Astrocyte (in vitro differentiated cells and primary cell): ENCODE data around the gene INAFM1. TPM values are rescaled to one million over a fixed set of nuclear protein-coding genes. Genes with fewer than 3 reads are reported as not detected.

Experiments used
- DNase-seq: peaks from one replicate; pipeline ENCODE4 v3.0.0-alpha.2; 2010; ENCODE audit warnings: low read depth
- FAIRE-seq: peaks from 2 replicates; lab custom pipeline; 2011; peaks lifted over from hg19 to GRCh38; lab: Jason Lieb, UNC
- H2AFZ ChIP-seq: 2 replicates; pipeline ENCODE4 v1.6.0; 2012; ENCODE audit warnings: low read depth, low read length, inconsistent platforms
- H3K27ac ChIP-seq: 2 replicates; pipeline ENCODE4 v1.5.1; 2011; ENCODE audit warnings: low read depth, low read length, inconsistent platforms
- H3K27me3 ChIP-seq: 2 replicates; pipeline ENCODE4 v1.6.0; 2011; ENCODE audit warnings: low read length, inconsistent platforms; ENCODE audit not compliant: insufficient read depth
- H3K36me3 ChIP-seq: 2 replicates; pipeline ENCODE4 v1.5.1; 2011; ENCODE audit warnings: low read length, inconsistent platforms; ENCODE audit not compliant: insufficient read depth
- H3K4me1 ChIP-seq: 2 replicates; pipeline ENCODE4 v1.5.1; 2011; ENCODE audit warnings: low read length, inconsistent platforms; ENCODE audit not compliant: insufficient read depth
- H3K4me2 ChIP-seq: 2 replicates; pipeline ENCODE4 v1.6.0; 2012; ENCODE audit warnings: low read length, inconsistent platforms
- H3K4me3 ChIP-seq: 2 replicates; pipeline ENCODE4 v1.5.1; 2011; ENCODE audit warnings: low read depth, mild to moderate bottlenecking, low read length, inconsistent platforms; ENCODE audit not compliant: insufficient read depth
- H3K79me2 ChIP-seq: 2 replicates; pipeline ENCODE4 v1.6.0; 2012; ENCODE audit warnings: mild to moderate bottlenecking, low read length, inconsistent platforms; ENCODE audit not compliant: insufficient read depth
- H3K9ac ChIP-seq: 2 replicates; pipeline ENCODE4 v1.6.0; 2012; ENCODE audit warnings: mild to moderate bottlenecking, low read length, inconsistent platforms
- H3K9me3 ChIP-seq: 2 replicates; pipeline ENCODE4 v1.5.1; 2012; ENCODE audit warnings: low read depth, mild to moderate bottlenecking, low read length, inconsistent platforms; ENCODE audit not compliant: insufficient read depth
- H4K20me1 ChIP-seq: 2 replicates; pipeline ENCODE4 v1.6.0; 2012; ENCODE audit warnings: low read length, inconsistent platforms; ENCODE audit not compliant: insufficient read depth
- H3K27ac Mint-ChIP-seq: one replicate; pipeline ENCODE4 v1.8.0; 2021; ENCODE audit warnings: mild to moderate bottlenecking, mixed read lengths; ENCODE audit not compliant: unreplicated experiment
- H3K27me3 Mint-ChIP-seq: one replicate; pipeline ENCODE4 v1.8.0; 2021; ENCODE audit warnings: low read depth, mixed read lengths; ENCODE audit not compliant: unreplicated experiment
- H3K36me3 Mint-ChIP-seq: one replicate; pipeline ENCODE4 v1.8.0; 2021; ENCODE audit warnings: low read depth, mixed read lengths; ENCODE audit not compliant: unreplicated experiment
- H3K4me1 Mint-ChIP-seq: one replicate; pipeline ENCODE4 v1.8.0; 2021; ENCODE audit warnings: low read depth, mixed read lengths; ENCODE audit not compliant: unreplicated experiment
- H3K4me3 Mint-ChIP-seq: one replicate; pipeline ENCODE4 v1.8.0; 2021; ENCODE audit warnings: mild to moderate bottlenecking, moderate library complexity, mixed read lengths; ENCODE audit not compliant: unreplicated experiment
- H3K9me3 Mint-ChIP-seq: one replicate; pipeline ENCODE4 v1.8.0; 2021; ENCODE audit warnings: mild to moderate bottlenecking, mixed read lengths; ENCODE audit not compliant: unreplicated experiment
- CTCF ChIP-seq: IDR thresholded peaks from 2 replicates; pipeline ENCODE4 v1.5.1; 2011; ENCODE audit warnings: low read depth, mild to moderate bottlenecking, inconsistent platforms, low read length, moderate library complexity; ENCODE audit not compliant: insufficient read depth
- EZH2 ChIP-seq: IDR thresholded peaks from 2 replicates; pipeline ENCODE4 v1.6.1; 2012; ENCODE audit warnings: mild to moderate bottlenecking, low read length, inconsistent platforms; ENCODE audit not compliant: insufficient read depth
- total RNA-seq: library from RNA; stranded (reverse); gene quantifications from 2 replicates; pipeline ENCODE4 v1.2.1, GENCODE V29; 2021

The INAFM1 gene
- total RNA-seq, 1 donor from 2014 or later, result 23.6 TPM

- Histone ChIP-seq H3K4me2 (peak overlapping the region; percentile 80), H3K9me3 (no peaks in the 10 kb centered on the region), H3K4me3 (no peak overlapping the region), H3K9ac (peak overlapping the region; percentile 28), H3K79me2 (no peaks in the 10 kb centered on the region), H2AFZ (no peak overlapping the region), H3K27me3 (no peaks in the 10 kb centered on the region), H4K20me1 (no peaks in the 10 kb centered on the region), H3K4me1 (peaks cover 31% of the 10 kb centered on the region), H3K36me3 (no peaks in the 10 kb centered on the region), H3K27ac (no peak overlapping the region)
- H3K4me3 Mint-ChIP-seq, result peak overlapping the region; percentile 58
- peaks cover 12% of the 10 kb centered on the region for H3K4me1 Mint-ChIP-seq
- TF ChIP-seq EZH2 (no peak), CTCF (no peak)
- no peaks in the 10 kb centered on the region for H3K27me3 Mint-ChIP-seq
- no peaks in the 10 kb centered on the region for H3K9me3 Mint-ChIP-seq
- DNase-seq (no peak), FAIRE-seq (no peak)
- H3K27ac Mint-ChIP-seq, result peak overlapping the region; percentile 11
- H3K36me3 Mint-ChIP-seq, result peaks cover 1% of the 10 kb centered on the region
Measured at GRCh38 chr19:47240556-47240955, 34.1 kb upstream of the INAFM1 start.

GRCh38 chr19:47240996-47241918, 33.4 kb upstream of the INAFM1 start:
- Mint-ChIP-seq H3K9me3 (no peaks in the 10 kb centered on the region), H3K4me1 (peaks cover 12% of the 10 kb centered on the region), H3K27ac (no peak overlapping the region), H3K27me3 (no peaks in the 10 kb centered on the region), H3K4me3 (no peak overlapping the region), H3K36me3 (peaks cover 1% of the 10 kb centered on the region)
- no peaks in the 10 kb centered on the region for H3K27me3 ChIP-seq
- DNase-seq, result peak; percentile 57
- no peaks in the 10 kb centered on the region for H3K9me3 ChIP-seq
- H3K9ac ChIP-seq, result peak overlapping the region; percentile 33
- peaks cover 31% of the 10 kb centered on the region for H3K4me1 ChIP-seq
- no peak overlapping the region for H3K27ac ChIP-seq
- no peak overlapping the region for H3K4me3 ChIP-seq
- H3K4me2 ChIP-seq, result peak overlapping the region; percentile 80
- no peaks in the 10 kb centered on the region for H3K79me2 ChIP-seq
- H2AFZ ChIP-seq, result no peak overlapping the region
- TF ChIP-seq EZH2, result no peak
- no peak for FAIRE-seq
- no peaks in the 10 kb centered on the region for H3K36me3 ChIP-seq
- H4K20me1 ChIP-seq, result no peaks in the 10 kb centered on the region

GRCh38 chr19:47241919-47242577, 32.6 kb upstream of the INAFM1 start:
- peak overlapping the region; percentile 80 for H3K4me2 ChIP-seq
- no peaks in the 10 kb centered on the region for H3K9me3 ChIP-seq
- H3K4me1 ChIP-seq, result peaks cover 31% of the 10 kb centered on the region
- Mint-ChIP-seq H3K36me3 (peaks cover 1% of the 10 kb centered on the region), H3K4me1 (peaks cover 12% of the 10 kb centered on the region), H3K9me3 (no peaks in the 10 kb centered on the region), H3K27ac (no peak overlapping the region), H3K27me3 (no peaks in the 10 kb centered on the region), H3K4me3 (no peak overlapping the region)
- H3K79me2 ChIP-seq, result no peaks in the 10 kb centered on the region
- FAIRE-seq (no peak), DNase-seq (peak; percentile 15)
- no peaks in the 10 kb centered on the region for H3K36me3 ChIP-seq
- no peaks in the 10 kb centered on the region for H4K20me1 ChIP-seq
- TF ChIP-seq EZH2 (no peak), CTCF (no peak)
- H3K27ac ChIP-seq, result no peak overlapping the region
- H3K27me3 ChIP-seq, result no peaks in the 10 kb centered on the region
- no peak overlapping the region for H3K9ac ChIP-seq
- H3K4me3 ChIP-seq, result no peak overlapping the region
- no peak overlapping the region for H2AFZ ChIP-seq
